Breast epithelium (tissue), 3 donors: ENCODE measurements around the gene DDX24.

Experiments used
- POLR2AphosphoS5 ChIP-seq, 3 donors: sonication (generic); formaldehyde crosslinking; IDR thresholded peaks; one replicate each; pipeline ENCODE4 v1.6.1; 2017; ENCODE audit warnings: antibody characterized with exemption in 3 of 3
- TF ChIP-seq, protein P1 (sequence below), 3 donors: fragments of 450-650 bp; IDR thresholded peaks; one replicate each; pipeline ENCODE4 v1.5.1; 2016 to 2017; ENCODE audit warnings: antibody characterized with exemption in 3 of 3, mild to moderate bottlenecking in 3 of 3, moderate library complexity in 3 of 3

GRCh38 chr14:94077111-94077821 lies 3.7 kb downstream of the DDX24 start:
- TF ChIP-seq POLR2AphosphoS5 (IDR thresholded peaks at IDR 0.05): no peak
- TF ChIP-seq, protein P1, sequence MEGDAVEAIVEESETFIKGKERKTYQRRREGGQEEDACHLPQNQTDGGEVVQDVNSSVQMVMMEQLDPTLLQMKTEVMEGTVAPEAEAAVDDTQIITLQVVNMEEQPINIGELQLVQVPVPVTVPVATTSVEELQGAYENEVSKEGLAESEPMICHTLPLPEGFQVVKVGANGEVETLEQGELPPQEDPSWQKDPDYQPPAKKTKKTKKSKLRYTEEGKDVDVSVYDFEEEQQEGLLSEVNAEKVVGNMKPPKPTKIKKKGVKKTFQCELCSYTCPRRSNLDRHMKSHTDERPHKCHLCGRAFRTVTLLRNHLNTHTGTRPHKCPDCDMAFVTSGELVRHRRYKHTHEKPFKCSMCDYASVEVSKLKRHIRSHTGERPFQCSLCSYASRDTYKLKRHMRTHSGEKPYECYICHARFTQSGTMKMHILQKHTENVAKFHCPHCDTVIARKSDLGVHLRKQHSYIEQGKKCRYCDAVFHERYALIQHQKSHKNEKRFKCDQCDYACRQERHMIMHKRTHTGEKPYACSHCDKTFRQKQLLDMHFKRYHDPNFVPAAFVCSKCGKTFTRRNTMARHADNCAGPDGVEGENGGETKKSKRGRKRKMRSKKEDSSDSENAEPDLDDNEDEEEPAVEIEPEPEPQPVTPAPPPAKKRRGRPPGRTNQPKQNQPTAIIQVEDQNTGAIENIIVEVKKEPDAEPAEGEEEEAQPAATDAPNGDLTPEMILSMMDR (IDR thresholded peaks at IDR 0.05): no peak
